Stimulated activated CD8-positive, alpha-beta memory T cell treated with anti-CD3 and anti-CD28 coated beads, Interleukin-4, amount 100 ng/mL, for 4 hours (primary cell): ENCODE measurements around the gene ZBED4.

Experiments used
- DNase-seq, 2 donors: peaks; one replicate each; pipeline ENCODE4 v3.0.0-alpha.2; 2020; ENCODE audit warnings: low read depth in 2 of 2, low spot score in 1 of 2

ZBED4 gene

DNA sequence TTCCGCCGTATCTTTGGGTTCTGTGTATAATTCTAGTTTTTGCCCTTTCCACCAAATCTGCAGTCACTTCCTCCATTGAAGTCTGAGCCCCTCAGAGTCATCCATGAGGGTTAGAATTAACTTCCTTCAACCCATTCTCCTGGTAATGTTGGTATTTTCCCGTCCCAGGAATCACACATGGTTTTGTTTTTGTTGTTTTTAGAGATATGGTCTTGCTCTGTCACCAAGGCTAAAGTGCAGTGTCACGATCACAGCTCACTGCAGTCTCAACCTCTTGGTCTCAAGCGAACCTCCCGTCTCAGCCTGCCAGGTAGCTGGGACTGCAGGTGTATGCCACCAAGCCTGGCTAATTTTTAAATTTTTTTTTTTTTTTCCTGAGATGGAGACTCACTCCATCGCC is 18.7 kb downstream of the ZBED4 start:
- DNase-seq: no peak

DNA sequence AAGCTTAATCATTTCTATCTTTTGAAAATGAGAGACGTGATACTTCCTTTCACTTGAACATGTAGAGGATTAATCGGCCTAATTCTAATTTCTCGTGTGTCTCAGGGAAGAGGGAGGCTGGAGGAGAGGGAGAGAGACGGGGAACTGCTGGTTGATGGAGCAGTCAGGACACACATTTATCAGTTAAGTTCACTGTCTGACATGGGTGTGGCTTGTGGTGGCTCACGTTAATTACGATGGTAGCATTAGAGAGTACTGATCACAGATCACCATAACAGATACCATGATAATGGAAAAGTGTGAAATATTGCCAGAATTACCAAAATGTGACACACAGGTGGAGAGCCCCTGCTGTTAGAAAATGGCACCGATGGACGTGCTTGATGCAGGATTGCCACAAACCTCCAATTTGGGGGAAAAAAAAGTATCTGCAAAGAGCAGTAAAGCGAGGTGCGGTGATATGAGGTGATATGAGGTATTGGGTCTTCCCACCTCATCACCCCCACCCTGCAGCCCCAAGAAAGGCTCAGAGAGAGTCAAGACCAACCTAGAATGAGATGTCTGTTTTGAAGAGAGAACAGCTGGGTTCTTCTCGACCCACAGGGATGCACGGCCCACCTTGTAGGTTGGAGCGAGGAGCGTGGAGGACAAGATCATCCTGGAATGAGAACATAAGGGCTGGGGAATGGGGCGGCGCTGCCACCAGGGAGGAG is 19.7 kb downstream of the ZBED4 start:
- DNase-seq: no peak

DNA sequence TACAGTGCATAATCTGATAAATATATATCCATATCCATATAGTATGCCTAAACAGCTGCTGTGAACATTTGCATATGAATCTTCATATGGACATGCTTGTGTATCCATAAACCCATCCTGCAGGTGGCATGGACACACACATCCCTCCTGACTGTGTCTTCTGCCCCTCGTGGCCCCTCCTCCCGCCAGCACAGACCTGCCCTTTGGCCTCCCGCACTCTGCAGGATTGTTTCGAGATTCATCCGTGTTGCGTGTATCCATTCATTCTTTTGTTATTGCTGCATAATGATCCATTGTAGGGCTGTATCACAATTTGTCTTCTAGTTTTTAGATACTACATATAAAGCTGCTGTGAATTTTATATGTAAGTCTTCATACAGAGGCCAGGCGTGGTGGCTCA is 24.0 kb downstream of the ZBED4 start:
- no peak for DNase-seq

DNA sequence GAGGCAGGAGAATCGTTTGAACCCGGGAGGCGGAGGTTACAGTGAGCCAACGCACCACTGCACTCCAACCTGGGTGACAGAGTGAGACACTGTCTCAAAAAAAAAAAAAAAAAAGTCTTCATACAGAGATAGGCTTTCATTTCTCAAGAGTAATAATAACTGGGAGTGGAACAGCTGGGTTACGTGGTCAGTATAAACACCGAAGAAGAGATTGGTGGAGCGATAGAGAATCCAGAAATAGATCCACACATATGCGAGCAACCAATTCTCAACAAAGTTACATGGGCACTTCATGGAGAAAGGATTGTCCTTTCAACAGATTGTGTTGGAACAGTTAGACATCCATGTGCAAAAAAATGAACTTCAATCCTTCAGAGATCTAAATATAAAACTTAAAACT is 24.6 kb downstream of the ZBED4 start:
- DNase-seq: no peak

DNA sequence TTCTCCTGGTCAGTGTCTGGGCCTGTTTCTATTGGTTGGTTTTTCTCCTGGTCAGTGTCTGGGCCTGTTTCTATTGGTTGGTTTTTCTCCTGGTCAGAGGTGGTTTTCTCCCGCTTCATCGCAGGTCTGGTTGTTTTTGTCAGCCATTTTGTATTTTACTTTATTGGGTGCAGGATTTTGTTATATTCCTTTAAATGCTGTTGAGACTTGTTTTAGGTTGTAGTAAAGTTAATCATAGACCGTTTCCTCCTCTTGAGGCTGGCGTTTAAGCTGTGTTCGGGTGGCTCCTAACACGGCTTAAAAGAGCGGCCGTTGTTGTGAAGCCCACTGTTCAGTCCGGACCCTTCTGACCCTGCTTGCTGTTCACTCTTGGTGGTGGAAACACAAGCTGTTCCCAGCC is 26.2 kb downstream of the ZBED4 start:
- DNase-seq: no peak

DNA sequence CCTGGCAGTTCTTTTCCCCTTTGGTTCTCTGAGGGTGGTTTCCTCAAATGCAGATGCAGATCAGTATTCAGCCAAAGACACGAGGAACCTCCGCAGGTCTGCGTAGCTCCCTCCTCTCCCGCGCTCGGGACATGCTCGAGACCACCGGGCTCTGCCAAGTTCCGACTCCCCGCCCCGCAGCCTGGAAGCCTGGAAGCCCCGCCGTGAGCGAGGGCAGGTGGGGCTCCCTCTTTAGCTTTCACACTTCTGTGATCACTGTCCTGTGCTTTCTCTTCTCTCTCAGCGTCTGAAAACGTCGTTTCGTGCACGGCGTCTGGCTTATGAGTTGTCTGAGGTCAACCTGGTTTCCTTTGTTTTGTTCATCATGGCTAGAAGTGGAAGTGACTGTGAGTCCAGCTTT is 26.6 kb downstream of the ZBED4 start:
- no peak for DNase-seq

DNA sequence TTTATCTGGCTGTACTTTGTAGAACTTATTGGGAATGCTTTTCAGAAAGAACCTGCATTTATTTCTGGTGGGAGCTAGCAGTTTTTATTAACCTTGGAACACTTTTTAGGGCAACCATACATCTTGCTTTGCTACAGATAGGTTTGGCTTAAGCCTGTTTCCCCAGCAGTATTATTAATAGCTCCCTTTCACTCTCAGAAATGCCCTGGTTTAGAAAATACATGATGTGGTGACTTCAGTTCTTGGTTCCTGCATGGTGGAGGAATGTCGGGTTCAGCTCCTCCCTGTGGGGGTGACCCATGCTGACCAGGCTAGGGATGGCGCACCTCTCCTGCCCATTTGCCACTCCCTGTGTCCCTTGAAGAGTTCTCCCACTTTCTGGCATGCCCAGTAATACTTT is 28.2 kb downstream of the ZBED4 start:
- DNase-seq: no peak

DNA sequence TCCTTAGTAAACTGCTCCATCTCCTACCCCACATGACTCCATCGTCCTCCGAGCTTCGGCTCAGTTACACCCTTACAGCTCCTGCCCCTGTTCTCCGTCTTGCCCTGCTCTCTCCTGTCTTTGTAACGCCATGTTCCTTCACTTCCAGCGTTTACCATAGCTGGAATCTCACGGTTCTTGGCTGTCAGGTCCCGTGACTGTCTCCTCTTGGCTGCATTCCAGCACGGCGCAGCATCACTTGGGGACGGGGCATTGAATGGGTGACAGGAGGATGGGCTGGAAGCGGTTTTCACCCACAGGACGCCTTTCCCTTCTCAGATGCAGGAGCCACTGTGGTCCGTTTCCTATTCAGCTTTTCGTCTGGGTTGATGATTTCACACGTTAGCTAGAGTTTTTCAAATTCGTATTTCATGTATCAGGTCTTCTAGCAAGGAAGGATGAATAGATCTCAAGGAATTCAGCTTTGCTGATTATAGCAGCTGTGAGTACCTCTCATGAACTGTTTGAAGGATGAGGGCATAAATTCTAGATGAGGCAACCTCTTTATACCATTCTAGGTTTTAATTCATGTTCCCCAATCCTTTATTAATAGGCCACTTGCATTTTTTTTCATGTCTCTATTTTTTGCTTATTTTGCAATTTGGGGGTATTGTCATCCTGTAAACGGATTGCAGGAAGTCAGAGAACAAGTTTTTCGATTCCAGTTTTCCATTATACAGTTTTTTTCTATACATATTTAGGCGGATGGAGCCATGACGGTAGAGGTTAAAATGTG is 29.1 kb downstream of the ZBED4 start:
- DNase-seq: no peak

DNA sequence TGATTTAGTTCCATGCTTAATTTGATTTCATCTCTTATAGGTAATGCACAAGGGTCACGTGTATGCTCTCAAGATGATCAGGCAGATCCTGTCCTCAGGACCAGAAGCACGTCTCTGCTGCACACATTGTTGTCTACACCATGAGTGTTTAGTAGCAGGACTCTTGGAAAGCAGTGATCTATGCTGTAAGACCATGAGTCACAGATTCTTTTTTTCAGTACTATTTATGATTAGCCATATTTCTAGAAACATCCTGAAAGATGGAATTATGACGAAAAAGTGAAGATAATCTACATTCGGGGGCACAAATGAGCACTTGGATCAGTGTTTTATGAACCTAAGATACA is 29.6 kb downstream of the ZBED4 start:
- DNase-seq: no peak

DNA sequence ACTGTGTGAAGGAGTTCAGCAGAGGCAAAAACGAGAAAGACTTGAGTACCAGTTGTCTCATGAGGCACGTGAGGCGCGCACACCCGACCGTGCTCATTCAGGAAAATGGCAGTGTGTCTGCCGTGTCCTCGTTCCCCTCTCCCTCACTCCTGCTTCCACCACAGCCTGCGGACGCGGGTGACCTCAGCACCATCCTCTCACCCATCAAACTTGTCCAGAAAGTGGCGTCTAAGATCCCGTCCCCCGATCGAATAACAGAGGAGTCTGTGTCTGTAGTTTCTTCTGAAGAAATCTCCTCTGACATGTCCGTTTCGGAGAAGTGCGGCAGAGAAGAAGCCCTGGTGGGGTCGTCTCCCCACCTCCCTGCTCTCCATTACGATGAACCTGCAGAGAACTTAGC is 30.4 kb downstream of the ZBED4 start:
- DNase-seq: no peak

DNA sequence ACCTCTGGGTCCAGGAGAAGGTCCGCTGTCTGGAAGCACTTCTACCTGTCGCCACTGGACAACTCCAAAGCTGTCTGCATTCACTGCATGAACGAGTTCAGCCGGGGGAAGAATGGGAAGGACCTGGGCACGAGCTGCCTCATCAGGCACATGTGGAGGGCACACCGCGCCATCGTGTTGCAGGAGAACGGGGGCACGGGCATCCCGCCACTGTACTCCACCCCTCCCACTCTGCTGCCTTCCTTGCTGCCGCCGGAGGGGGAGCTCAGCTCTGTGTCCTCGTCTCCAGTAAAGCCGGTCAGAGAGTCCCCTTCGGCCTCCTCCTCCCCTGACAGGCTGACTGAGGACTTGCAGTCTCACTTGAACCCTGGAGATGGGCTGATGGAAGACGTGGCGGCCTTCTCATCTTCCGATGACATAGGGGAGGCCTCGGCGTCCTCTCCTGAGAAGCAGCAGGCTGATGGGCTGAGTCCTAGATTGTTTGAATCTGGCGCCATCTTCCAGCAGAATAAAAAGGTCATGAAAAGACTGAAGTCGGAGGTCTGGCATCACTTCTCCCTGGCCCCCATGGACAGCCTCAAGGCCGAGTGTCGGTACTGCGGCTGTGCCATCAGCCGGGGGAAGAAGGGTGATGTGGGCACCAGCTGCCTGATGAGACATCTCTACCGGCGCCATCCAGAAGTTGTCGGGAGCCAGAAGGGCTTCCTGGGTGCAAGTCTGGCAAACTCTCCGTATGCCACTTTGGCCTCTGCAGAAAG is 31.0 kb downstream of the ZBED4 start:
- DNase-seq: no peak

DNA sequence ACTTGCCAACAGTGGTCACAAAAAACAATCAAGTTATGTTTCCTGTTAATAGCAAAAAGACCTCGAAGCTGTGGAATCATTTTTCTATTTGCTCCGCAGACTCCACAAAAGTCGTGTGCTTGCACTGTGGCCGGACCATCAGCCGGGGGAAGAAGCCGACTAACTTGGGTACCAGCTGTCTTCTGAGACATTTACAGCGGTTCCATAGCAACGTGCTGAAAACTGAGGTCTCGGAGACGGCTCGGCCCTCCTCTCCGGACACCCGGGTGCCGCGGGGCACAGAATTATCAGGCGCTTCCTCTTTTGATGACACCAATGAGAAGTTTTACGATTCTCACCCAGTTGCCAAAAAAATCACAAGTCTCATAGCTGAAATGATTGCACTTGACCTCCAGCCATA is 31.6 kb downstream of the ZBED4 start:
- DNase-seq: no peak

DNA sequence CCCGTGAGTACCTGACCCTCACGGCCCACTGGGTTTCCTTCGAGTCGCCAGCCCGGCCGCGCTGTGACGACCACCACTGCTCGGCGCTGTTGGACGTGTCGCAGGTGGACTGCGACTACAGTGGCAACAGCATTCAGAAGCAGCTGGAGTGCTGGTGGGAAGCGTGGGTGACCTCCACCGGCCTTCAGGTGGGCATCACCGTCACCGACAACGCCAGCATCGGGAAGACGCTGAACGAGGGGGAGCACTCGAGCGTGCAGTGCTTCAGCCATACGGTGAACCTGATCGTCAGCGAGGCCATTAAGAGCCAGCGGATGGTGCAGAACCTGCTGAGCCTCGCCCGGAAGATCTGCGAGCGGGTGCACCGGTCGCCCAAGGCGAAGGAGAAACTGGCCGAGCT is 32.2 kb downstream of the ZBED4 start:
- no peak for DNase-seq

DNA sequence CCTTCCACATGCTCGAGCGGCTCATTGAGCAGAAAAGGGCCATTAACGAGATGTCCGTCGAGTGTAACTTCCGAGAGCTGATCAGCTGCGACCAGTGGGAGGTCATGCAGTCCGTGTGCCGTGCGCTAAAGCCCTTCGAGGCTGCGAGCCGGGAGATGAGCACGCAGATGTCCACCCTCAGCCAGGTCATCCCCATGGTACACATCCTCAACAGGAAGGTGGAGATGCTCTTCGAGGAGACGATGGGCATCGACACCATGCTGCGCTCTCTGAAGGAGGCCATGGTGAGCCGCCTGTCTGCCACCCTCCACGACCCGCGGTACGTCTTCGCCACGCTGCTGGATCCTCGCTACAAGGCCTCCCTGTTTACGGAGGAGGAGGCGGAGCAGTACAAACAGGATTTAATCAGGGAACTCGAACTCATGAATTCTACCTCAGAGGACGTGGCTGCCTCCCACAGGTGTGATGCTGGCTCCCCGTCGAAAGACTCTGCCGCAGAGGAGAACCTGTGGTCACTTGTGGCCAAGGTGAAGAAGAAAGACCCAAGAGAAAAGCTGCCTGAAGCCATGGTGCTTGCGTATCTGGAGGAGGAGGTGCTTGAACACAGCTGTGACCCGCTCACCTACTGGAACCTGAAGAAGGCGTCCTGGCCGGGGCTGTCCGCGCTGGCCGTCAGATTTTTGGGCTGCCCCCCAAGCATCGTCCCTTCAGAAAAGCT is 32.9 kb downstream of the ZBED4 start:
- DNase-seq: no peak

DNA sequence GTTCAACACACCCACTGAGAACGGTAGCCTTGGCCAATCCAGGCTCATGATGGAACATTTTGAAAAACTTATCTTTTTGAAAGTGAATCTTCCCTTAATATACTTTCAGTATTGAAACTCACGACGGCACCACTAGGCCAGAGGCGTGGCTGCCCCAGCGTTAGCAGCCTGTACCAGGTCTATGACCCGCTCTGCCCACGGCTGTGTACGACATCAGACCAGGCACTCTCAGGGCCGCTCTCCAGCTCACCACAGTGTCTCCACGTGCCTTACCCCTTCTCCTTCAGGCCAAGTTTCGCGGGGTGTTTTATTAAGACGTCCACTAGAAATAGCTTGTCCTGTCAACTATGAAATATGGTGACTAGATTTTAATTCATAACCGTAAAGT is 33.4 kb downstream of the ZBED4 start:
- no peak for DNase-seq

DNA sequence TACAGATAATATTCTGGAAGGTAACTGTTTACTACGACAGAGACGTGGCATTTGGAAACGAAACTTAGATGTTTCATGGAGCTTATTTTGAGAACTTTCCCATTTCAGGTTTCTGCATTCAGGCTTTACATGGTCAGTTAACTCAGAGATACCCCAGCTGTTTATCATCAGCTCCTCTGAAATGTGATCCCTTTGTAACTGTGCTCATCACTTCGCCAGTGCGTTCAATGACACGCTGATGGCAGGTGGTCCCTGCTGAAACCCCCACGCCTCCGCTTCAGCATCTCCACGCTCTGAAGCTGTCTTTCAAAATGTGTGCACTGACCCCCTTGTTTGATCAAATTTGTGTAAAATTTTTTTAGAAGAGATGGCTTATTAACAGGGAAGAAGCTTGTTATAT is 34.1 kb downstream of the ZBED4 start:
- DNase-seq: no peak

DNA sequence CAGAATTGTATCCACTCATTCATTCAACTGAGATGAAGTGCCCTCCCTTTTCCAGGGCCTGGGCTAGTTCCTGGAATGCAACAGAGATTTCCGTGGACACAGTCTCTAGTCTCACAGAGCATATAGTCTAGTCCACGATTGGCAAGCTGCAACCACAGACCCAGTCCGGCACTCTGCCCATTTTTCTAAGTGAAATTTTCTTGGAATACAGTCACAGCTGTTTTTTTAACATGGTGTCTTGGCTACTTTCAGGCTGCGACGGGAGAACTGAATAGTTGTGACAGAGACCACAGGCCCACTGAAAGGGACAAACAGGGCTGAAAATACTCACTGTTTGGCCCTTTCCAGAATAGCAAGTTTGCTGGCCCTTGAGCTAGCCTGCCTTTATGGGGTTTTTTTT is 35.4 kb downstream of the ZBED4 start:
- DNase-seq: no peak

DNA sequence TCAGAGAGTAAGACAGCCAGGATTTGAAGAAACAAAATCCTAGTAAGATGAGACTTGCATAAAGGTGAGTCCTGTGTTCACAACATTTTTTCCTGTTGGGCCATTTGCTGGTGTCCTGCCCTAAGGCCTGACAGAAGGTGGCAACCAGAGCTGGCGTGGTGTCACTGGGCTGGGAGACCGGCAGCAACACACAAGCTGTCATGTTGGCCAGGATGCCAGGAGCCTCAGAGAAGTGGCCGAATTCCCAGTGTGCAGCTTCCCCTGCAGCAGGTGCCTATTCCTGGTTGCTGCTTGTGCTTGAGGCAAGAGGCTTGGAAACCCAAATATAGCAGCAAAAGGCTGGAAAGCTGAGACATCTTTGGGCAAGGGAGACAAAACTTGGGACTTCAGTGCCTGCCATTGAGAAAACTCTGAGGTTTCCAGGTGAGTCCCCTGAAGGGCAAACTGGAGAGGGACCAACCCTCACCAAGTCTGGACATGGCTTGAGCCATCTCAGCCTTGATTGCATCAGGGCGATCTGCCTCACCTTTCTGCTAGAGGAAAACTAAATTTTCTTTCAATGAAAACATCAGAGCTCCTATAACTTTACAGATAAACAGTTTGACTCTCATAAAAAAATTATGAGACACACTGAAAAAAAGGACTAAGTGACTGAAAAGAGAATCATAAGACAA is 38.7 kb downstream of the ZBED4 start:
- DNase-seq: no peak

DNA sequence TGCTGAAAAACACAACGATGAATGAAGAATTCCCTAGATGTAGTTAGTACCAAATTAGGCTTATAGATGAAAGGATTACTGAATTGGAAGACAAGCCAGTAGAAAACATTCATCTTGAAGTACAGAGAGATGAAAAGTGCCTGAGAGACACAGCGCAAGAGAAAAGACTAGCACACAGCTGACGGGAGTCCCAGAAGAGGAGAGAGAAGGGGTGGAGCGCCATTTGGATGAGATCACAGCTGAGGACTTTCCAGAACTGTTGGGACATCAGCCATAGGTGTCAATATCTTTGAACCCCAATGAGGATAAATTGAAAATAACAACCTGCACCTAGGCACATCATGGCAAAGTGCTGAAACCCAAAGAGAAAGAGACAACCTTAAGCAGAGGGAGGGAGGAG is 39.4 kb downstream of the ZBED4 start:
- no peak for DNase-seq

DNA sequence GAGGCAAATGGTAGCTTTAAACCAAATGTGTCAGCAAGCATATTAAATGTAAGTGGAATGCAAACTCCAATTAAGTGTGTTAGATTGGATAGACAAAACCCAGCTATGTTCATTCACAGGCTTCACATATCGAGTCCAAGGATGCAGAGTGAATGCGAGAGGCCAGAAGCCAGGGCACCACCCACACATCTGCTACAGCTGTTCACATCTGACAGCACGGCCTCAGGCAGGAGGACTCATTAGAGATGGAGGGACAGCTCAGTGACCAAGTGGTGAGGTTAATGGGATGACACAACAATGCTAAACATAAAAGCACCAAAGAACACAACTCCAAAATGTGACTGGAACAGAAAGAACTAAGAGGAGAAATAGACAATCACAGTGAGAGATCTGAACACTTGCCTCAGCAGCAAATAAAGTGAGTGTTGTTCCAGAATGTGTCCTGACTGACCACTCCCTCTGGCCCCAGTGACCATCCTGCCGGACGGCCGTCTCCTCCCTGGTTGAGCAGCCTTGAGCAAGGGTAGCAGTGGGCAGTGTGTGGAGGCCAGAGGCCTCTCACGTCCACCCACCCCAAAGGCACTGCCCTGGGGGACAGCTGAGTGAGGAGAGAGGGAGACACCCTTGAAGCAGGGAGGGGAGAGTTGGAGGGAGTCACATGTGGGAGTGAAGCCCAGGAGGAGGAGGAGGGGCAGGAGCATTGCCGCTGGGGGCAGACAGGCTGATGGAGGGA is 40.8 kb downstream of the ZBED4 start:
- no peak for DNase-seq

DNA sequence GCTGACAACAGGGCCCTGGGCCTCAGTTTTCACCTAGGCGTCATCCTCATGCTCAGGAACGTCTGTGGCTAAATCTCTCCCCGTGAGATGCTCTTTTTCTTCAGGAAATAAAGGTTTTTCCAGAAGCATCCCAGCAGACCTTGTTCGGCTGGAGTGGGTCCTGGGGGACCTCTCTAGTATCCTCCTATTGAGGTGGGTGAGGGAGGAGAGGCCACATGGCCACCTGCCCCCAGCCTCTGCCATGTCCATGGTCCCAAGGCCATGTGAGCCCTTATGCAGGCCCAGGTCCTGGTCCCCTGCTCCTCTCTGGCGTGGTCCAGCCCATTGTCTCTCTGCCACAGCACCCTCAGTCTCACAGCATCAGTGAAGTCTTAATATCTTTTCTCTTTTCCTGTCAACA is 42.6 kb downstream of the ZBED4 start:
- no peak for DNase-seq
